KMS-11 (cell line): ENCODE measurements around the gene LTK.

Experiments
- H2AFZ ChIP-seq: fragments of 200-600 bp; sonication (generic); 2 replicates; pipeline ENCODE4 v1.6.1; 2016; ENCODE audit warnings: antibody characterized with exemption, mixed run types, low read depth
- H3K27ac ChIP-seq: fragments of 200-600 bp; sonication (generic); 2 replicates; pipeline ENCODE4 v1.6.1; 2016; ENCODE audit warnings: mild to moderate bottlenecking, mixed run types
- H3K27me3 ChIP-seq: fragments of 200-600 bp; sonication (generic); 2 replicates; pipeline ENCODE4 v1.6.1; 2017; ENCODE audit warnings: mild to moderate bottlenecking, low read depth, mixed run types, moderate library complexity; ENCODE audit not compliant: insufficient read depth
- H3K36me3 ChIP-seq: fragments of 200-600 bp; sonication (generic); 2 replicates; pipeline ENCODE4 v1.6.1; 2017; ENCODE audit warnings: mild to moderate bottlenecking, mixed run types; ENCODE audit not compliant: insufficient read depth
- H3K4me1 ChIP-seq: fragments of 200-600 bp; sonication (generic); 2 replicates; pipeline ENCODE4 v1.6.1; 2016; ENCODE audit warnings: mild to moderate bottlenecking, low read depth, mixed run types; ENCODE audit not compliant: poor library complexity, severe bottlenecking
- H3K4me2 ChIP-seq: fragments of 200-600 bp; sonication (generic); 2 replicates; pipeline ENCODE4 v1.7.0; 2016; ENCODE audit warnings: mild to moderate bottlenecking, mixed run types
- H3K4me3 ChIP-seq: fragments of 200-600 bp; sonication (generic); IDR thresholded peaks from 2 replicates; pipeline ENCODE4 v1.6.1; 2017; ENCODE audit warnings: low read depth, low read length, mixed read lengths; ENCODE audit not compliant: insufficient read depth
- H3K79me2 ChIP-seq: fragments of 200-600 bp; sonication (generic); 2 replicates; pipeline ENCODE4 v1.6.1; 2016; ENCODE audit warnings: low read depth, mixed run types; ENCODE audit not compliant: insufficient read depth
- H3K9ac ChIP-seq: fragments of 200-600 bp; sonication (generic); 2 replicates; pipeline ENCODE4 v1.6.1; 2016; ENCODE audit warnings: mild to moderate bottlenecking, mixed run types
- H4K20me1 ChIP-seq: fragments of 200-600 bp; sonication (generic); 2 replicates; pipeline ENCODE4 v1.6.1; 2016; ENCODE audit warnings: mild to moderate bottlenecking, mixed run types; ENCODE audit not compliant: insufficient read depth
- CTCF ChIP-seq: fragments of 200-600 bp; sonication (generic); conservative IDR thresholded peaks from 2 replicates; pipeline ENCODE4 v1.6.1; 2017; ENCODE audit warnings: low read depth, mild to moderate bottlenecking, antibody characterized with exemption, low read length, moderate library complexity, mixed read lengths

LTK gene

GRCh38 chr15:41480396-41481140 is 33.1 kb downstream of the LTK start:
- H3K27me3 ChIP-seq = no peaks in the 10 kb centered on the region
- H3K27ac ChIP-seq = no peak overlapping the region
- H3K36me3 ChIP-seq = peaks cover 7% of the 10 kb centered on the region; the same call in 1 of the 2 replicates

GRCh38 chr15:41476416-41477048 is 37.1 kb downstream of the LTK start:
- Histone ChIP-seq H3K4me3 (no peak overlapping the region), H3K79me2 (no peaks in the 10 kb centered on the region), H3K4me2 (no peak overlapping the region), H3K27me3 (no peaks in the 10 kb centered on the region), H2AFZ (no peak overlapping the region), H3K36me3 (peaks cover 8% of the 10 kb centered on the region; the same call in 1 of the 2 replicates), H4K20me1 (no peaks in the 10 kb centered on the region), H3K4me1 (no peaks in the 10 kb centered on the region), H3K27ac (no peak overlapping the region), H3K9ac (no peak overlapping the region)
- no peak for TF ChIP-seq CTCF

More at GRCh38 chr15:41480396-41481140, 33.1 kb downstream of the LTK start:
- H3K4me2 ChIP-seq = no peak overlapping the region
- H3K9ac ChIP-seq = no peak overlapping the region
- no peak overlapping the region for H2AFZ ChIP-seq
- H3K79me2 ChIP-seq = no peaks in the 10 kb centered on the region
- no peak overlapping the region for H3K4me3 ChIP-seq
- peaks cover 22% of the 10 kb centered on the region for H3K4me1 ChIP-seq
- no peak for TF ChIP-seq CTCF
- H4K20me1 ChIP-seq = no peaks in the 10 kb centered on the region

GRCh38 chr15:41474941-41475340 is 38.7 kb downstream of the LTK start:
- Histone ChIP-seq H3K4me3 (no peak overlapping the region), H3K27ac (no peak overlapping the region), H2AFZ (no peak overlapping the region), H3K79me2 (no peaks in the 10 kb centered on the region), H3K4me1 (no peaks in the 10 kb centered on the region), H4K20me1 (no peaks in the 10 kb centered on the region), H3K36me3 (peaks cover 14% of the 10 kb centered on the region; the same call in 1 of the 2 replicates), H3K27me3 (no peaks in the 10 kb centered on the region), H3K4me2 (no peak overlapping the region), H3K9ac (no peak overlapping the region)
- no peak for TF ChIP-seq CTCF

GRCh38 chr15:41474436-41474835 is 39.2 kb downstream of the LTK start:
- H3K4me1 ChIP-seq = no peaks in the 10 kb centered on the region
- H3K4me3 ChIP-seq = no peak overlapping the region
- no peaks in the 10 kb centered on the region for H3K79me2 ChIP-seq
- peaks cover 14% of the 10 kb centered on the region; the same call in 1 of the 2 replicates for H3K36me3 ChIP-seq
- no peak for TF ChIP-seq CTCF
- H2AFZ ChIP-seq = no peak overlapping the region
- no peaks in the 10 kb centered on the region for H3K27me3 ChIP-seq
- H3K4me2 ChIP-seq = no peak overlapping the region
- no peak overlapping the region for H3K27ac ChIP-seq
- no peak overlapping the region for H3K9ac ChIP-seq
- no peaks in the 10 kb centered on the region for H4K20me1 ChIP-seq
